NCI-H226 (cell line): Measurements from ENCODE around the gene TMOD1.
"Not testable (repeated sequence)": the region's sequence is repeated elsewhere in the genome, so short reads cannot be mapped to it uniquely, and the experiment has no call there.

Experiments used
- DNase-seq: peaks from one replicate; pipeline ENCODE4 v3.0.0-alpha.2; 2015

Gene TMOD1

GRCh38 chr9:97599314-97599846 lies 97.9 kb downstream of the TMOD1 start:
- no peak for DNase-seq

- no peak for DNase-seq
These were observed 99.2 kb downstream of the TMOD1 start for GRCh38 chr9:97600531-97601227.

- DNase-seq, result no peak
These were observed 99.9 kb downstream of the TMOD1 start for GRCh38 chr9:97601228-97601898.

GRCh38 chr9:97602430-97602829 lies 101.0 kb downstream of the TMOD1 start:
- no peak for DNase-seq

GRCh38 chr9:97604901-97605645 lies 103.6 kb downstream of the TMOD1 start:
- no peak for DNase-seq

- DNase-seq, result no peak
These were observed 114.1 kb downstream of the TMOD1 start for GRCh38 chr9:97615439-97616072.

- DNase-seq, result no peak
These were observed 116.5 kb downstream of the TMOD1 start for GRCh38 chr9:97617939-97618416.

GRCh38 chr9:97620063-97620462 lies 118.6 kb downstream of the TMOD1 start:
- not testable (repeated sequence) for DNase-seq

- not testable (repeated sequence) for DNase-seq
These were observed 121.0 kb downstream of the TMOD1 start for GRCh38 chr9:97622483-97622882.

- no peak for DNase-seq
These were observed 122.5 kb downstream of the TMOD1 start for GRCh38 chr9:97623946-97624345.

GRCh38 chr9:97625620-97626019 lies 124.2 kb downstream of the TMOD1 start:
- no peak for DNase-seq

- no peak for DNase-seq
These were observed 126.2 kb downstream of the TMOD1 start for GRCh38 chr9:97627624-97628023.

GRCh38 chr9:97628668-97629067 lies 127.2 kb downstream of the TMOD1 start:
- no peak for DNase-seq

GRCh38 chr9:97629156-97629555 lies 127.7 kb downstream of the TMOD1 start:
- DNase-seq, result no peak

- DNase-seq, result no peak
These were observed 129.1 kb downstream of the TMOD1 start for GRCh38 chr9:97630591-97630990.

GRCh38 chr9:97632248-97632984 lies 130.9 kb downstream of the TMOD1 start:
- DNase-seq, result peak; percentile 12

- DNase-seq, result peak; percentile 97
These were observed 131.8 kb downstream of the TMOD1 start, which contains the start of the genes NCBP1 and TSTD2 for GRCh38 chr9:97632985-97633858. NCBP1 (plus strand) TSS chr9:97633821; CDS start chr9:97633882, 61 bp downstream. TSTD2 (minus strand) TSS chr9:97633368; CDS start chr9:97627562, 5,806 bp downstream.

- no peak for DNase-seq
These were observed 132.5 kb downstream of the TMOD1 start for GRCh38 chr9:97633859-97634490.

- DNase-seq, result no peak
These were observed 133.6 kb downstream of the TMOD1 start for GRCh38 chr9:97635026-97635425.

GRCh38 chr9:97636903-97637302 lies 135.4 kb downstream of the TMOD1 start:
- no peak for DNase-seq
